Measurements from ENCODE around the gene SSBP3. TPM values are rescaled to one million over a fixed set of nuclear protein-coding genes. Genes with fewer than 3 reads are reported as not detected.

Gene SSBP3
- polyA plus RNA-seq, 1 of the 3 experiments (the other 2 are of a cell fraction), result 26.2 TPM

- peaks cover 0 to 27% of the 10 kb centered on the region in 2 experiments; a peak in 1 of 4 replicates for H3K4me1 ChIP-seq (ENCODE audit: control insufficient read depth in 1 of 2, insufficient read depth in 2 of 2, low read depth in 1 of 2, low read length in 1 of 2)
- H2AFZ ChIP-seq (ENCODE audit: low read depth), result no peak overlapping the region
- no peak overlapping the region for H3K4me2 ChIP-seq
- H3K36me3 ChIP-seq (replicated peaks in 1 of 2; ENCODE audit: control insufficient read depth in 1 of 2, insufficient read depth in 2 of 2, low read length in 1 of 2), result peaks cover 6 to 10% of the 10 kb centered on the region in 2 experiments
- no peaks in the 10 kb centered on the region for H3K9me2 ChIP-seq
- no peak overlapping the region for H3K4me3 ChIP-seq (ENCODE audit: low read depth in 2 of 2, low read length in 1 of 2)
- POLR2A ChIA-PET, result no interaction called here
- H3K9me3 ChIP-seq, result no peaks in the 10 kb centered on the region
- H3K27me3 ChIP-seq (ENCODE audit: insufficient read depth), result no peaks in the 10 kb centered on the region
- CTCF ChIA-PET, result interaction anchor here (1.4 kb wide), 1 partner anchor 10 kb away, joined by 5 read pairs; no protein-coding TSS in a partner anchor
- H3K27ac ChIP-seq (ENCODE audit: low read depth in 2 of 2, low read length in 1 of 2), result no peak overlapping the region
- DNase-seq, result no peak
- H3F3A ChIP-seq (replicated peaks; ENCODE audit: insufficient read depth), result no peaks in the 10 kb centered on the region
- H4K20me1 ChIP-seq (ENCODE audit: insufficient read depth), result no peaks in the 10 kb centered on the region
- no peak for TF ChIP-seq YY1 (IDR thresholded peaks at IDR 0.05; ENCODE audit: low read depth)
- no peak for TF ChIP-seq CHD2 (IDR thresholded peaks at IDR 0.05; ENCODE audit: low read length, partially characterized antibody)
- TF ChIP-seq USF2 (IDR thresholded peaks at IDR 0.05; ENCODE audit: borderline replicate concordance, low read depth, low read length), result no peak
- no peak for TF ChIP-seq GATA2 (CRISPR knock-in tag; IDR thresholded peaks at IDR 0.05)
- TF ChIP-seq NFIC (IDR thresholded peaks at IDR 0.05; ENCODE audit: borderline replicate concordance), result no peak
- no peak for TF ChIP-seq MAX (IDR thresholded peaks at IDR 0.05; ENCODE audit: low read depth)
- TF ChIP-seq FOSL2 (IDR thresholded peaks at IDR 0.05; ENCODE audit: borderline replicate concordance, low read depth), result no peak
- TF ChIP-seq USF1 (IDR thresholded peaks at IDR 0.05; ENCODE audit: borderline replicate concordance, low read depth), result no peak
- no peak for TF ChIP-seq CTCF (IDR thresholded peaks at IDR 0.05)
- TF ChIP-seq GABPA (IDR thresholded peaks at IDR 0.05; ENCODE audit: low read depth), result no peak
- TF ChIP-seq FOXM1 (IDR thresholded peaks at IDR 0.05; ENCODE audit: low read depth), result no peak
- TF ChIP-seq TAF1 (IDR thresholded peaks at IDR 0.05; ENCODE audit: borderline replicate concordance, low read depth, low read length), result no peak
- no peak for TF ChIP-seq RCOR1 (IDR thresholded peaks at IDR 0.05; ENCODE audit: low read length)
- TF ChIP-seq TEAD4 (IDR thresholded peaks at IDR 0.05; ENCODE audit: borderline replicate concordance, insufficient read depth), result no peak
- TF ChIP-seq MXI1 (IDR thresholded peaks at IDR 0.05; ENCODE audit: low read depth, low read length), result no peak
- TF ChIP-seq SMC3 (IDR thresholded peaks at IDR 0.05; ENCODE audit: low read depth, low read length), result no peak
- TF ChIP-seq ELF1 (IDR thresholded peaks at IDR 0.05), result no peak
- TF ChIP-seq SIN3A (IDR thresholded peaks at IDR 0.05; ENCODE audit: borderline replicate concordance, low read depth, low read length), result no peak
- no peak for TF ChIP-seq JUND (IDR thresholded peaks at IDR 0.05)
- TF ChIP-seq RAD21 (IDR thresholded peaks at IDR 0.05; ENCODE audit: low read length), result no peak
- H3K79me2 ChIP-seq (ENCODE audit: insufficient read depth), result 0 out of 2 replicates have a peak, but pooled peaks cover 4% of the 10 kb centered on the region
- WGBS (ENCODE audit: low lambda C conversion rate), result 91% methylated on average over 12 of the region's 12 CpGs
- no peak overlapping the region for H3K9ac ChIP-seq
Measured at GRCh38 chr1:54280651-54281050, 125.5 kb downstream of the SSBP3 start.
